Natural killer cell treated with Interleukin-12 subunit alpha and Interleukin-12 subunit beta and Interleukin-15 and Interleukin-18, amount 100 ng/mL, for 72 hours (primary cell): ENCODE data around the gene FNDC3B. TPM values are rescaled to one million over a fixed set of nuclear protein-coding genes. Genes with fewer than 3 reads are reported as not detected.

Experiments used
- ATAC-seq, 2 donors: fragments of 150-1000 bp; cut with Tn5 transposase in 1 of 2; sonication (Bioruptor Pico), chemical (Tn5 transposase) in 1 of 2; 2 replicates each; pipeline ENCODE4 v1.10.0; 2021
- DNase-seq: peaks from one replicate; pipeline ENCODE4 v3.0.0; 2022; ENCODE audit warnings: low spot score
- H3K27ac Mint-ChIP-seq, 2 donors: 1 replicate in 1 of 2; 2 replicates in 1 of 2; pipeline ENCODE4 v1.8.0; 2022; ENCODE audit warnings: mixed read lengths in 2 of 2, mild to moderate bottlenecking in 1 of 2, moderate library complexity in 1 of 2
- H3K27me3 Mint-ChIP-seq, 2 donors: 1 replicate in 1 of 2; 2 replicates in 1 of 2; pipeline ENCODE4 v1.8.0; 2022; ENCODE audit warnings: mixed read lengths in 2 of 2
- H3K36me3 Mint-ChIP-seq: one replicate; pipeline ENCODE4 v1.8.0; 2022; ENCODE audit warnings: mixed read lengths
- H3K4me1 Mint-ChIP-seq, 2 donors: 1 replicate in 1 of 2; 2 replicates in 1 of 2; pipeline ENCODE4 v1.8.0; 2022; ENCODE audit warnings: low read depth in 2 of 2, mixed read lengths in 2 of 2, mild to moderate bottlenecking in 1 of 2
- H3K4me3 Mint-ChIP-seq: one replicate; pipeline ENCODE4 v1.8.0; 2022; ENCODE audit warnings: mixed read lengths
- H3K9me3 Mint-ChIP-seq: 2 replicates; pipeline ENCODE4 v1.8.0; 2022; ENCODE audit warnings: mixed read lengths
- total RNA-seq, 2 donors: library from RNA; stranded (reverse); gene quantifications; one replicate each; pipeline ENCODE4 v1.2.3, GENCODE V29; 2022

The FNDC3B gene
- total RNA-seq, 2 donors from 2014 or later = 149 to 217 TPM

GRCh38 chr3:172119266-172119969 is 80.0 kb downstream of the FNDC3B start:
- Mint-ChIP-seq H3K4me1 (peaks cover 47 to 59% of the 10 kb centered on the region in 2 donors), H3K36me3 (peaks cover 38% of the 10 kb centered on the region), H3K9me3 (no peaks in the 10 kb centered on the region), H3K27ac (peak overlapping the region in 1 of 2 donors; percentile 4), H3K27me3 (no peaks in the 10 kb centered on the region), H3K4me3 (no peak overlapping the region)
- DNase-seq (no peak), ATAC-seq (no peak)

- no peak overlapping the region for H3K4me3 Mint-ChIP-seq
- H3K4me1 Mint-ChIP-seq = peaks cover 56 to 69% of the 10 kb centered on the region in 2 donors
- no peak overlapping the region for H3K27ac Mint-ChIP-seq
- no peak for DNase-seq
- no peaks in the 10 kb centered on the region for H3K27me3 Mint-ChIP-seq
- ATAC-seq = no peak
- H3K36me3 Mint-ChIP-seq = peaks cover 32% of the 10 kb centered on the region
- no peaks in the 10 kb centered on the region for H3K9me3 Mint-ChIP-seq
These were observed 81.5 kb downstream of the FNDC3B start for GRCh38 chr3:172120912-172121311.

GRCh38 chr3:172121981-172122380 is 82.6 kb downstream of the FNDC3B start:
- Mint-ChIP-seq H3K27me3 (no peaks in the 10 kb centered on the region), H3K36me3 (peaks cover 37% of the 10 kb centered on the region), H3K4me3 (no peak overlapping the region), H3K4me1 (peaks cover 62 to 73% of the 10 kb centered on the region in 2 donors), H3K27ac (peak overlapping the region in 1 of 2 donors; percentile 72), H3K9me3 (no peaks in the 10 kb centered on the region)
- DNase-seq (no peak), ATAC-seq (no peak)

- Mint-ChIP-seq H3K4me1 (peaks cover 68 to 80% of the 10 kb centered on the region in 2 donors), H3K27me3 (no peaks in the 10 kb centered on the region), H3K4me3 (no peak overlapping the region), H3K27ac (peak overlapping the region; percentile 98 to 99), H3K9me3 (no peaks in the 10 kb centered on the region), H3K36me3 (peaks cover 27% of the 10 kb centered on the region)
- DNase-seq (no peak), ATAC-seq (no peak)
These were observed 84.9 kb downstream of the FNDC3B start for GRCh38 chr3:172124271-172124670.

GRCh38 chr3:172125053-172125452 is 85.7 kb downstream of the FNDC3B start:
- H3K4me3 Mint-ChIP-seq = no peak overlapping the region
- H3K27ac Mint-ChIP-seq = peak overlapping the region; percentile 98 to 99
- DNase-seq = no peak
- no peaks in the 10 kb centered on the region for H3K27me3 Mint-ChIP-seq
- H3K36me3 Mint-ChIP-seq = peaks cover 21% of the 10 kb centered on the region
- ATAC-seq = no peak
- no peaks in the 10 kb centered on the region for H3K9me3 Mint-ChIP-seq
- peaks cover 71 to 82% of the 10 kb centered on the region in 2 donors for H3K4me1 Mint-ChIP-seq

- Mint-ChIP-seq H3K4me3 (no peak overlapping the region), H3K4me1 (peaks cover 74 to 85% of the 10 kb centered on the region in 2 donors), H3K36me3 (peaks cover 22% of the 10 kb centered on the region), H3K27me3 (no peaks in the 10 kb centered on the region), H3K9me3 (no peaks in the 10 kb centered on the region), H3K27ac (peak overlapping the region; percentile 98 to 99)
- DNase-seq = no peak
- ATAC-seq = no peak
These were observed 86.6 kb downstream of the FNDC3B start for GRCh38 chr3:172125963-172126457.

GRCh38 chr3:172126741-172127140 is 87.4 kb downstream of the FNDC3B start:
- no peak for ATAC-seq
- H3K36me3 Mint-ChIP-seq = peaks cover 24% of the 10 kb centered on the region

GRCh38 chr3:172127141-172127540 is 87.8 kb downstream of the FNDC3B start:
- H3K27me3 Mint-ChIP-seq = no peaks in the 10 kb centered on the region
- H3K9me3 Mint-ChIP-seq = no peaks in the 10 kb centered on the region
- peak overlapping the region; percentile 98 to 99 for H3K27ac Mint-ChIP-seq
- H3K36me3 Mint-ChIP-seq = peaks cover 26% of the 10 kb centered on the region
- no peak for DNase-seq
- peak overlapping the region; percentile 76 for H3K4me3 Mint-ChIP-seq
- no peak for ATAC-seq
- peaks cover 79 to 89% of the 10 kb centered on the region in 2 donors for H3K4me1 Mint-ChIP-seq

More at GRCh38 chr3:172126741-172127140, 87.4 kb downstream of the FNDC3B start:
- H3K27ac Mint-ChIP-seq = peak overlapping the region; percentile 98 to 99
- H3K27me3 Mint-ChIP-seq = no peaks in the 10 kb centered on the region
- DNase-seq = no peak
- peaks cover 75 to 87% of the 10 kb centered on the region in 2 donors for H3K4me1 Mint-ChIP-seq
- H3K4me3 Mint-ChIP-seq = peak overlapping the region; percentile 76
- no peaks in the 10 kb centered on the region for H3K9me3 Mint-ChIP-seq

GRCh38 chr3:172127929-172128580 is 88.7 kb downstream of the FNDC3B start:
- peak overlapping the region; percentile 98 to 99 for H3K27ac Mint-ChIP-seq
- H3K9me3 Mint-ChIP-seq = no peaks in the 10 kb centered on the region
- H3K4me1 Mint-ChIP-seq = peaks cover 76 to 83% of the 10 kb centered on the region in 2 donors
- peaks cover 22% of the 10 kb centered on the region for H3K36me3 Mint-ChIP-seq
- DNase-seq (no peak), ATAC-seq (no peak)
- no peaks in the 10 kb centered on the region for H3K27me3 Mint-ChIP-seq
- H3K4me3 Mint-ChIP-seq = peak overlapping the region; percentile 73

GRCh38 chr3:172128858-172129257 is 89.5 kb downstream of the FNDC3B start:
- Mint-ChIP-seq H3K27ac (peak overlapping the region; percentile 98 to 99), H3K4me3 (peak overlapping the region; percentile 73), H3K4me1 (peaks cover 77 to 83% of the 10 kb centered on the region in 2 donors), H3K27me3 (no peaks in the 10 kb centered on the region), H3K9me3 (no peaks in the 10 kb centered on the region), H3K36me3 (peaks cover 22% of the 10 kb centered on the region)
- ATAC-seq (no peak), DNase-seq (no peak)

GRCh38 chr3:172129498-172129849 is 90.1 kb downstream of the FNDC3B start:
- Mint-ChIP-seq H3K27me3 (no peaks in the 10 kb centered on the region), H3K4me1 (peaks cover 76 to 83% of the 10 kb centered on the region in 2 donors), H3K36me3 (peaks cover 22% of the 10 kb centered on the region), H3K4me3 (peak overlapping the region; percentile 73), H3K9me3 (no peaks in the 10 kb centered on the region), H3K27ac (peak overlapping the region; percentile 98 to 99)
- ATAC-seq (peak in 1 of 2 donors; percentile 2), DNase-seq (no peak)

GRCh38 chr3:172129850-172130716 is 90.7 kb downstream of the FNDC3B start:
- Mint-ChIP-seq H3K27ac (peak overlapping the region; percentile 98 to 99), H3K4me1 (peaks cover 71 to 80% of the 10 kb centered on the region in 2 donors), H3K36me3 (peaks cover 23% of the 10 kb centered on the region), H3K9me3 (no peaks in the 10 kb centered on the region), H3K4me3 (peak overlapping the region; percentile 73), H3K27me3 (no peaks in the 10 kb centered on the region)
- peak; percentile 86 to 90 for ATAC-seq
- DNase-seq = peak; percentile 94

- Mint-ChIP-seq H3K9me3 (no peaks in the 10 kb centered on the region), H3K4me1 (peaks cover 71 to 80% of the 10 kb centered on the region in 2 donors), H3K4me3 (peak overlapping the region; percentile 73), H3K27ac (peak overlapping the region; percentile 98 to 99), H3K27me3 (no peaks in the 10 kb centered on the region), H3K36me3 (peaks cover 29% of the 10 kb centered on the region)
- ATAC-seq (no peak), DNase-seq (no peak)
These were observed 91.3 kb downstream of the FNDC3B start for GRCh38 chr3:172130717-172131050.
